Endothelial cell of umbilical vein (primary cell): ENCODE results near the gene NR1H3. TPM values are rescaled to one million over a fixed set of nuclear protein-coding genes. Genes with fewer than 3 reads are reported as not detected.

Experiments used
- BruUV-seq: library from RNA; stranded (reverse); fragments of 400-500 nt; replicated peaks from 2 replicates; lab custom pipeline; 2021; lab: Mats Ljungman, UMichigan
- CTCF ChIA-PET: fragments of 300-600, 350-600 bp; sonication (Branson Sonifier 250); formaldehyde crosslinking; loops from one replicate; lab custom pipeline; 2021; ENCODE audit warnings: antibody characterized with exemption, inconsistent platforms; lab: Charles Lee
- POLR2A ChIA-PET: fragments of 300-600, 350-600 bp; sonication (Branson Sonifier 250); formaldehyde crosslinking; loops from one replicate; lab custom pipeline; 2021; ENCODE audit warnings: antibody characterized with exemption, inconsistent platforms; lab: Charles Lee
- DNase-seq: peaks from one replicate; pipeline ENCODE4 v3.0.0-alpha.2; 2011; ENCODE audit warnings: low read depth, low spot score
- FAIRE-seq: peaks from 2 replicates; lab custom pipeline; 2011; peaks lifted over from hg19 to GRCh38; lab: Jason Lieb, UNC
- H2AFZ ChIP-seq: 2 replicates; pipeline ENCODE4 v1.6.0; 2012; ENCODE audit warnings: low read depth, low read length, control low read depth, inconsistent platforms
- H3K27ac ChIP-seq: 2 replicates; pipeline ENCODE4 v1.5.1; 2011; ENCODE audit warnings: low read depth, mild to moderate bottlenecking, control low read depth, low read length, moderate library complexity; ENCODE audit not compliant: insufficient read depth
- H3K27me3 ChIP-seq, 2 experiments: 2 replicates each; pipeline versions ENCODE4 v1.6.0 to v1.6.1; 2011; ENCODE audit warnings: low read length in 2 of 2, mixed read lengths in 1 of 2; ENCODE audit not compliant: control insufficient read depth in 2 of 2, insufficient read depth in 2 of 2
- H3K36me3 ChIP-seq, 2 experiments: 2 replicates in 1 of 2; 3 replicates in 1 of 2; pipeline ENCODE4 v1.5.1; 2011; ENCODE audit warnings: low read length in 2 of 2, mild to moderate bottlenecking in 1 of 2, moderate library complexity in 1 of 2; ENCODE audit not compliant: control insufficient read depth in 2 of 2, insufficient read depth in 2 of 2; ENCODE audit errors: extremely low read depth in 1 of 2
- H3K4me1 ChIP-seq: 3 replicates; pipeline ENCODE4 v1.5.1; 2011; ENCODE audit warnings: mild to moderate bottlenecking, low read length; ENCODE audit not compliant: control insufficient read depth, insufficient read depth; ENCODE audit errors: extremely low read depth
- H3K4me2 ChIP-seq: 2 replicates; pipeline ENCODE4 v1.6.1; 2011; ENCODE audit warnings: low read length, control low read depth, mixed read lengths; ENCODE audit not compliant: insufficient read depth
- H3K4me3 ChIP-seq, 3 experiments: fragments of 200-600 bp in 1 of 3; sonication (generic), shearing (Covaris generic) in 1 of 3; replicated peaks in 1 of 3; 2 replicates each; pipeline ENCODE4 v1.5.1; 2011 to 2016; ENCODE audit warnings: control low read depth in 3 of 3, low read length in 3 of 3, mild to moderate bottlenecking in 2 of 3, inconsistent platforms in 1 of 3, low read depth in 1 of 3, moderate library complexity in 1 of 3; ENCODE audit not compliant: insufficient read depth in 1 of 3
- H3K79me2 ChIP-seq: 2 replicates; pipeline ENCODE4 v1.6.0; 2012; ENCODE audit warnings: low read length, inconsistent platforms; ENCODE audit not compliant: control insufficient read depth, insufficient read depth
- H3K9ac ChIP-seq: replicated peaks from 2 replicates; pipeline ENCODE3; 2011; ENCODE audit warnings: low read length, control low read depth; ENCODE audit not compliant: insufficient read depth; ENCODE audit errors: extremely low read depth
- H3K9me1 ChIP-seq: replicated peaks from 3 replicates; pipeline ENCODE4 v1.6.0; 2011; ENCODE audit warnings: mild to moderate bottlenecking, low read length; ENCODE audit not compliant: control insufficient read depth, insufficient read depth; ENCODE audit errors: extremely low read depth
- H3K9me3 ChIP-seq: replicated peaks from 2 replicates; pipeline ENCODE4 v1.5.1; 2012; ENCODE audit warnings: low read length, inconsistent platforms; ENCODE audit not compliant: control insufficient read depth, insufficient read depth
- H4K20me1 ChIP-seq: replicated peaks from 2 replicates; pipeline ENCODE3; 2011; ENCODE audit warnings: mild to moderate bottlenecking, low read length; ENCODE audit not compliant: control insufficient read depth, insufficient read depth; ENCODE audit errors: extremely low read depth
- EZH2 ChIP-seq: IDR thresholded peaks from 2 replicates; pipeline ENCODE4 v1.6.1; 2012; ENCODE audit warnings: borderline replicate concordance, low read depth, mild to moderate bottlenecking, moderate library complexity, low read length, inconsistent platforms; ENCODE audit not compliant: severe bottlenecking
- FOS ChIP-seq: IDR thresholded peaks from 2 replicates; pipeline ENCODE4 v1.6.1; 2011; ENCODE audit warnings: mild to moderate bottlenecking, low read length, moderate library complexity, borderline replicate concordance; ENCODE audit not compliant: insufficient read depth
- GATA2 ChIP-seq: IDR thresholded peaks from 2 replicates; pipeline ENCODE4 v1.7.0; 2011; ENCODE audit warnings: low read depth, mild to moderate bottlenecking, moderate library complexity, mixed read lengths, low read length; ENCODE audit not compliant: insufficient read length, insufficient read depth
- JUN ChIP-seq: IDR thresholded peaks from 2 replicates; pipeline ENCODE4 v1.6.1; 2011; ENCODE audit warnings: borderline replicate concordance, low read depth; ENCODE audit not compliant: insufficient read length, insufficient read depth
- MYC ChIP-seq: IDR thresholded peaks from one replicate; pipeline ENCODE4 v1.6.1; 2011; ENCODE audit warnings: mild to moderate bottlenecking, low read depth, low read length
- POLR2A ChIP-seq: IDR thresholded peaks from 2 replicates; pipeline ENCODE4 v1.6.1; 2012; ENCODE audit warnings: low read depth, mild to moderate bottlenecking, control low read depth, low read length
- POLR2AphosphoS5 ChIP-seq: IDR thresholded peaks from 2 replicates; pipeline ENCODE4 v1.6.1; 2012; ENCODE audit warnings: low read depth, mild to moderate bottlenecking, control low read depth, low read length, moderate library complexity; ENCODE audit not compliant: insufficient read depth
- dilution Hi-C: fragments of 300-500 bp; cut with MboI; formaldehyde crosslinking; loops from one replicate; pipeline ENCODE4 v1.15.0; 2019; ENCODE audit warnings: low sequenced_read_pairs; ENCODE audit not compliant: extremely low pct_ligation_motif_present
- intact Hi-C: fragments of 100-400 bp; cut with micrococcal nuclease; formaldehyde crosslinking; loops from one replicate; pipeline ENCODE4 v1.10.0; 2022
- polyA plus RNA-seq, 4 experiments: library from polyadenylated mRNA; depleted of rRNA in 3 of 4; stranded (reverse) in 3 of 4; unstranded in 1 of 4; fragments of >200 nt; gene quantifications; 2 replicates each; pipeline versions ENCODE4 v1.2.1 to v1.2.3, GENCODE V29; 2011 to 2012; ENCODE audit warnings: missing spikeins in 1 of 4
- total RNA-seq: library from RNA; stranded (reverse); gene quantifications from 2 replicates; pipeline ENCODE4 v1.2.3, GENCODE V29; 2021
- TF ChIP-seq, protein P1 (sequence below), 2 donors: IDR thresholded peaks; 1 replicate in 1 of 2; 2 replicates in 1 of 2; pipeline ENCODE4 v1.5.1; 2011; ENCODE audit warnings: low read length in 2 of 2, mild to moderate bottlenecking in 2 of 2, moderate library complexity in 2 of 2, control low read depth in 1 of 2, inconsistent platforms in 1 of 2, low read depth in 1 of 2; ENCODE audit not compliant: insufficient read depth in 1 of 2; ENCODE audit errors: extremely low read depth in 1 of 2
- TF ChIP-seq, protein P2 (sequence below): IDR thresholded peaks from 2 replicates; pipeline ENCODE4 v1.6.1; 2011; ENCODE audit not compliant: insufficient read depth, insufficient read length

Gene NR1H3
- total and polyA plus RNA-seq, 2 donors (not counting 3 experiments of a cell fraction or from before 2014, with no cell fraction given): 9.8 to 16.3 TPM

DNA sequence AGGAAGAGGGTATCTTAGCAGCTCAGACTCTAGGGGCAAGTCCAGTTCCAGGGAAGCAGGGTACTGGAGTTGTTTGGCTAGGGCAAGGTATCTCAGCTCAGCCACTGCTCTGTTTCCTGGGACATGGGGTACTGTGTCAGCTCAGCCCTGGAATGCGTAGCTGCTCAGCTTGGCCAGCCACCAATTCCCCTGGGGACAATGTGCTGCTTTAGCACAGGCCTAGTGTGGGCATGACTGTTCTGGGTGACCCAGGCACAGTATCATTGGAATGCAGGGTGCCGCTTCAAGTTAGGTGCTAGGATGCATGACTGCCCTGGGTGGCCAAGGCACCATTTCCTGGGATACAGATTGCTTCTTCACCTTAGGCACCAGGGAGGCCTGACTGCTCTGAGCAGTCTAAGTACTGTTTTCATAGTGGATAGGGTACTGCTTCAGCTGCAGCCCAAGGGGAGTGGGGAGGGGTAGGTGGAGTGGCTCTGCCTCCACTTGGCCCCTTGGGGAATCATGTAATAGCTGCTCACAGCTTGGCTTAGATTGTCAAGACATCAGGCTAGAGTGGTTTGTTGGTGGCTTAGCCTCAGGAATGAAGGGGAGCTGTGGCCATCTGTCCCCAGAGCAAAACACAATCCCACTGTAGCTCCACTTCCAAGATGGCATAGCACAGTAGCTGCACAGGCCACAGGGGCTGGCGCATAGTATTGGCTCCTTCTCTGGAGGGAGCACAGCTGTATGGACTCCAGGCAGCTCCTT lies 48.1 kb downstream of the NR1H3 start:
- POLR2A ChIA-PET: no interaction called here
- Histone ChIP-seq H3K4me3 (no peak overlapping the region), H3K27me3 (no peaks in the 10 kb centered on the region), H4K20me1 (no peaks in the 10 kb centered on the region), H3K4me1 (no peaks in the 10 kb centered on the region), H3K27ac (no peak overlapping the region), H2AFZ (no peak overlapping the region), H3K9me3 (no peaks in the 10 kb centered on the region), H3K9me1 (no peaks in the 10 kb centered on the region), H3K9ac (no peak overlapping the region), H3K36me3 (peaks cover 3 to 28% of the 10 kb centered on the region in 2 experiments), H3K79me2 (no peaks in the 10 kb centered on the region), H3K4me2 (no peak overlapping the region)
- CTCF ChIA-PET: interaction anchor here (1.1 kb wide), 2 partner anchors 32 to 149 kb away, joined by 3 to 4 read pairs; no protein-coding TSS in a partner anchor
- dilution Hi-C loops (no loop called here), intact Hi-C loops (no loop called here)
- TF ChIP-seq POLR2AphosphoS5: no peak
- TF ChIP-seq FOS: no peak
- TF ChIP-seq MYC: no peak
- TF ChIP-seq EZH2: no peak
- TF ChIP-seq, protein P1, sequence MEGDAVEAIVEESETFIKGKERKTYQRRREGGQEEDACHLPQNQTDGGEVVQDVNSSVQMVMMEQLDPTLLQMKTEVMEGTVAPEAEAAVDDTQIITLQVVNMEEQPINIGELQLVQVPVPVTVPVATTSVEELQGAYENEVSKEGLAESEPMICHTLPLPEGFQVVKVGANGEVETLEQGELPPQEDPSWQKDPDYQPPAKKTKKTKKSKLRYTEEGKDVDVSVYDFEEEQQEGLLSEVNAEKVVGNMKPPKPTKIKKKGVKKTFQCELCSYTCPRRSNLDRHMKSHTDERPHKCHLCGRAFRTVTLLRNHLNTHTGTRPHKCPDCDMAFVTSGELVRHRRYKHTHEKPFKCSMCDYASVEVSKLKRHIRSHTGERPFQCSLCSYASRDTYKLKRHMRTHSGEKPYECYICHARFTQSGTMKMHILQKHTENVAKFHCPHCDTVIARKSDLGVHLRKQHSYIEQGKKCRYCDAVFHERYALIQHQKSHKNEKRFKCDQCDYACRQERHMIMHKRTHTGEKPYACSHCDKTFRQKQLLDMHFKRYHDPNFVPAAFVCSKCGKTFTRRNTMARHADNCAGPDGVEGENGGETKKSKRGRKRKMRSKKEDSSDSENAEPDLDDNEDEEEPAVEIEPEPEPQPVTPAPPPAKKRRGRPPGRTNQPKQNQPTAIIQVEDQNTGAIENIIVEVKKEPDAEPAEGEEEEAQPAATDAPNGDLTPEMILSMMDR (IDR thresholded peaks at IDR 0.05; ENCODE audit: extremely low read depth in 1 of 2, insufficient read depth in 1 of 2, low read depth in 1 of 2, low read length in 2 of 2): no peak
- TF ChIP-seq, protein P2, sequence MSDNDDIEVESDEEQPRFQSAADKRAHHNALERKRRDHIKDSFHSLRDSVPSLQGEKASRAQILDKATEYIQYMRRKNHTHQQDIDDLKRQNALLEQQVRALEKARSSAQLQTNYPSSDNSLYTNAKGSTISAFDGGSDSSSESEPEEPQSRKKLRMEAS: no peak
- no peak for TF ChIP-seq JUN
- TF ChIP-seq POLR2A: no peak
- no peak for TF ChIP-seq GATA2
- BruUV-seq: no TSS peak
- FAIRE-seq: no peak
- no peak for DNase-seq
